Gastrocnemius medialis (tissue), 4 donors: Measurements from ENCODE around the gene ROR1. TPM values are rescaled to one million over a fixed set of nuclear protein-coding genes. Genes with fewer than 3 reads are reported as not detected.

Experiments used
- ATAC-seq, 2 donors: fragments of 150-250 bp; one replicate each; pipeline ENCODE4 v1.9.1; 2016
- DNase-seq, 2 donors: peaks; one replicate each; pipeline ENCODE4 v3.0.0-alpha.2; 2019
- H3K27ac ChIP-seq, 4 donors: fragments of 200-600 bp; sonication (generic); 1 replicate in 1 of 4; 2 replicates in 3 of 4; pipeline ENCODE4 v1.5.1; 2016 to 2018; ENCODE audit warnings: mild to moderate bottlenecking in 2 of 4, moderate library complexity in 1 of 4
- H3K27me3 ChIP-seq, 3 donors: fragments of 200-600 bp; sonication (generic) in 2 of 3; 1 replicate in 1 of 3; 2 replicates in 2 of 3; pipeline versions ENCODE4 v1.5.1 to v1.6.0; 2016 to 2019; ENCODE audit warnings: mild to moderate bottlenecking in 1 of 3, moderate library complexity in 1 of 3
- H3K36me3 ChIP-seq, 2 donors: fragments of 200-600 bp; sonication (generic) in 1 of 2; one replicate each; pipeline ENCODE4 v1.5.1; 2017 to 2018
- H3K4me1 ChIP-seq, 2 donors: fragments of 200-600 bp; sonication (generic) in 1 of 2; one replicate each; pipeline ENCODE4 v1.5.1; 2016 to 2017; ENCODE audit warnings: mild to moderate bottlenecking in 2 of 2
- H3K4me3 ChIP-seq, 4 donors: fragments of 200-600 bp; sonication (generic) in 3 of 4; 1 replicate in 1 of 4; 2 replicates in 3 of 4; pipeline ENCODE4 v1.5.1; 2016 to 2019; ENCODE audit warnings: mild to moderate bottlenecking in 2 of 4
- H3K9me3 ChIP-seq, 3 donors: fragments of 200-600 bp; sonication (generic) in 2 of 3; 1 replicate in 1 of 3; 2 replicates in 2 of 3; pipeline ENCODE4 v1.5.1; 2016 to 2019
- POLR2A ChIP-seq, 2 donors: fragments of 450-650 bp; IDR thresholded peaks; one replicate each; pipeline ENCODE4 v1.6.1; 2017; ENCODE audit warnings: antibody characterized with exemption in 2 of 2, mild to moderate bottlenecking in 2 of 2, moderate library complexity in 2 of 2
- in situ Hi-C, 4 donors: fragments of 200-750 bp; cut with MboI; loops; one replicate each; pipeline versions ENCODE4 v1.15.0 to v1.8.0; 2017; ENCODE audit warnings: low sequenced_read_pairs in 4 of 4
- intact Hi-C: fragments of 100-400 bp; cut with DNase I; formaldehyde crosslinking; loops from one replicate; pipeline ENCODE4 v1.15.1; 2023; ENCODE audit warnings: low total_unique reads
- total RNA-seq, 4 donors: library from RNA; depleted of rRNA; stranded (reverse); fragments of >200 nt; gene quantifications; one replicate each; pipeline versions ENCODE4 v1.1.0 to v1.2.3, GENCODE V29; 2016
- TF ChIP-seq, protein P1 (sequence below), 5 experiments: fragments of 450-650 bp in 3 of 5; fragments of 200-600 bp in 2 of 5; sonication (generic) in 2 of 5; IDR thresholded peaks in 4 of 5; conservative IDR thresholded peaks in 1 of 5; 1 replicate in 4 of 5; 2 replicates in 1 of 5; pipeline ENCODE4 v1.5.1; 2016 to 2019; ENCODE audit warnings: antibody characterized with exemption in 5 of 5, mild to moderate bottlenecking in 3 of 5, moderate library complexity in 3 of 5

The ROR1 gene
- total RNA-seq, 4 donors from 2014 or later = 2.5 to 4.3 (median 3.6) TPM

- intact Hi-C loops = no loop called here
- H3K4me3 ChIP-seq = no peak overlapping the region
- H3K27ac ChIP-seq = no peak overlapping the region
- H3K4me1 ChIP-seq = no peaks in the 10 kb centered on the region
- TF ChIP-seq, protein P1, sequence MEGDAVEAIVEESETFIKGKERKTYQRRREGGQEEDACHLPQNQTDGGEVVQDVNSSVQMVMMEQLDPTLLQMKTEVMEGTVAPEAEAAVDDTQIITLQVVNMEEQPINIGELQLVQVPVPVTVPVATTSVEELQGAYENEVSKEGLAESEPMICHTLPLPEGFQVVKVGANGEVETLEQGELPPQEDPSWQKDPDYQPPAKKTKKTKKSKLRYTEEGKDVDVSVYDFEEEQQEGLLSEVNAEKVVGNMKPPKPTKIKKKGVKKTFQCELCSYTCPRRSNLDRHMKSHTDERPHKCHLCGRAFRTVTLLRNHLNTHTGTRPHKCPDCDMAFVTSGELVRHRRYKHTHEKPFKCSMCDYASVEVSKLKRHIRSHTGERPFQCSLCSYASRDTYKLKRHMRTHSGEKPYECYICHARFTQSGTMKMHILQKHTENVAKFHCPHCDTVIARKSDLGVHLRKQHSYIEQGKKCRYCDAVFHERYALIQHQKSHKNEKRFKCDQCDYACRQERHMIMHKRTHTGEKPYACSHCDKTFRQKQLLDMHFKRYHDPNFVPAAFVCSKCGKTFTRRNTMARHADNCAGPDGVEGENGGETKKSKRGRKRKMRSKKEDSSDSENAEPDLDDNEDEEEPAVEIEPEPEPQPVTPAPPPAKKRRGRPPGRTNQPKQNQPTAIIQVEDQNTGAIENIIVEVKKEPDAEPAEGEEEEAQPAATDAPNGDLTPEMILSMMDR (IDR thresholded peaks at IDR 0.05 in 4 of 5, conservative IDR thresholded peaks at IDR 0.05 in 1 of 5) = no peak
- TF ChIP-seq POLR2A (IDR thresholded peaks at IDR 0.05) = no peak
- no peaks in the 10 kb centered on the region for H3K27me3 ChIP-seq
- DNase-seq = no peak
- H3K36me3 ChIP-seq = no peaks in the 10 kb centered on the region
- no peak for ATAC-seq
- in situ Hi-C loops = no loop called here
- H3K9me3 ChIP-seq = no peaks in the 10 kb centered on the region
Measured at GRCh38 chr1:63877816-63878215, 104.0 kb downstream of the ROR1 start.

GRCh38 chr1:63878932-63879331 is 105.1 kb downstream of the ROR1 start:
- no peak overlapping the region for H3K27ac ChIP-seq
- H3K9me3 ChIP-seq = no peaks in the 10 kb centered on the region
- ATAC-seq (no peak), DNase-seq (no peak)
- H3K4me1 ChIP-seq = no peaks in the 10 kb centered on the region
- H3K27me3 ChIP-seq = no peaks in the 10 kb centered on the region
- H3K36me3 ChIP-seq = no peaks in the 10 kb centered on the region
- TF ChIP-seq, protein P1 (IDR thresholded peaks at IDR 0.05 in 4 of 5, conservative IDR thresholded peaks at IDR 0.05 in 1 of 5) = no peak
- TF ChIP-seq POLR2A (IDR thresholded peaks at IDR 0.05) = no peak
- in situ Hi-C loops (no loop called here), intact Hi-C loops (no loop called here)
- H3K4me3 ChIP-seq = no peak overlapping the region

GRCh38 chr1:63880958-63881576 is 107.2 kb downstream of the ROR1 start:
- DNase-seq (no peak), ATAC-seq (no peak)
- no peak overlapping the region for H3K4me3 ChIP-seq
- in situ Hi-C loops (no loop called here), intact Hi-C loops (no loop called here)
- H3K4me1 ChIP-seq = no peaks in the 10 kb centered on the region
- no peaks in the 10 kb centered on the region for H3K27me3 ChIP-seq
- TF ChIP-seq, protein P1 (IDR thresholded peaks at IDR 0.05 in 4 of 5, conservative IDR thresholded peaks at IDR 0.05 in 1 of 5) = no peak
- no peak for TF ChIP-seq POLR2A (IDR thresholded peaks at IDR 0.05)
- H3K36me3 ChIP-seq = no peaks in the 10 kb centered on the region
- H3K27ac ChIP-seq = no peak overlapping the region
- no peaks in the 10 kb centered on the region for H3K9me3 ChIP-seq

- Histone ChIP-seq H3K9me3 (no peaks in the 10 kb centered on the region), H3K27ac (peak overlapping the region in 2 of 4 donors; percentile 2 to 40)
Measured at GRCh38 chr1:63882048-63882704, 108.4 kb downstream of the ROR1 start.

More at GRCh38 chr1:63882048-63882704, 108.4 kb downstream of the ROR1 start:
- TF ChIP-seq, protein P1 (IDR thresholded peaks at IDR 0.05 in 4 of 5, conservative IDR thresholded peaks at IDR 0.05 in 1 of 5) = no peak
- TF ChIP-seq POLR2A (IDR thresholded peaks at IDR 0.05) = no peak
- DNase-seq (no peak), ATAC-seq (no peak)
- intact Hi-C loops = no loop called here
- in situ Hi-C loops = no loop called here
- Histone ChIP-seq H3K4me1 (no peaks in the 10 kb centered on the region), H3K27me3 (no peaks in the 10 kb centered on the region), H3K36me3 (no peaks in the 10 kb centered on the region), H3K4me3 (no peak overlapping the region)
